Osteoblast (primary cell): ENCODE data around the gene TJP2. TPM values are rescaled to one million over a fixed set of nuclear protein-coding genes. Genes with fewer than 3 reads are reported as not detected.
A peak's percentile ranks its signal among the peaks of the same experiment; 100 is the strongest.

Experiments
- DNase-seq: peaks from one replicate; pipeline ENCODE4 v3.0.0; 2011; ENCODE audit warnings: low spot score, mixed read lengths; ENCODE audit not compliant: insufficient read length; ENCODE audit errors: missing footprints
- H2AFZ ChIP-seq: 2 replicates; pipeline ENCODE4 v1.6.0; 2011; ENCODE audit warnings: mild to moderate bottlenecking, low read length
- H3K27ac ChIP-seq: 2 replicates; pipeline ENCODE4 v1.5.1; 2011; ENCODE audit warnings: mild to moderate bottlenecking, low read depth, low read length, moderate library complexity
- H3K27me3 ChIP-seq: 2 replicates; pipeline ENCODE4 v1.6.0; 2012; ENCODE audit warnings: mild to moderate bottlenecking, control low read depth, inconsistent platforms, low read length, moderate library complexity; ENCODE audit not compliant: insufficient read depth
- H3K36me3 ChIP-seq: 2 replicates; pipeline ENCODE4 v1.5.1; 2011; ENCODE audit warnings: mild to moderate bottlenecking, low read length, control low read depth, moderate library complexity; ENCODE audit not compliant: insufficient read depth
- H3K4me1 ChIP-seq: 2 replicates; pipeline ENCODE4 v1.5.1; 2011; ENCODE audit warnings: mild to moderate bottlenecking, low read length, control low read depth, moderate library complexity; ENCODE audit not compliant: insufficient read depth
- H3K4me2 ChIP-seq: 2 replicates; pipeline ENCODE4 v1.6.0; 2011; ENCODE audit warnings: mild to moderate bottlenecking, low read length; ENCODE audit not compliant: insufficient read depth
- H3K4me3 ChIP-seq: fragments of 200-600 bp; sonication (generic); 3 replicates; pipeline ENCODE4 v1.5.1; 2012; ENCODE audit warnings: mild to moderate bottlenecking, low read length, inconsistent platforms; ENCODE audit not compliant: insufficient read depth
- H3K79me2 ChIP-seq: 2 replicates; pipeline ENCODE4 v1.6.0; 2012; ENCODE audit warnings: mild to moderate bottlenecking, low read length, control low read depth, inconsistent platforms; ENCODE audit not compliant: insufficient read depth
- H3K9me3 ChIP-seq: 2 replicates; pipeline ENCODE4 v1.5.1; 2011; ENCODE audit warnings: low read depth, low read length, control low read depth
- H4K20me1 ChIP-seq: 2 replicates; pipeline ENCODE4 v1.6.0; 2012; ENCODE audit warnings: mild to moderate bottlenecking, low read length, control low read depth; ENCODE audit not compliant: insufficient read depth
- total RNA-seq: library from RNA; depleted of rRNA; stranded (reverse); fragments of >200 nt; gene quantifications from 2 replicates; pipeline ENCODE4 v1.2.3, GENCODE V29; 2012
- TF ChIP-seq, protein P1 (sequence below): IDR thresholded peaks from 2 replicates; pipeline ENCODE4 v1.5.1; 2011; ENCODE audit warnings: mild to moderate bottlenecking, low read depth, low read length, moderate library complexity; ENCODE audit errors: extremely low read depth

The TJP2 gene
- total RNA-seq, 1 donor = 28.6 TPM

DNA sequence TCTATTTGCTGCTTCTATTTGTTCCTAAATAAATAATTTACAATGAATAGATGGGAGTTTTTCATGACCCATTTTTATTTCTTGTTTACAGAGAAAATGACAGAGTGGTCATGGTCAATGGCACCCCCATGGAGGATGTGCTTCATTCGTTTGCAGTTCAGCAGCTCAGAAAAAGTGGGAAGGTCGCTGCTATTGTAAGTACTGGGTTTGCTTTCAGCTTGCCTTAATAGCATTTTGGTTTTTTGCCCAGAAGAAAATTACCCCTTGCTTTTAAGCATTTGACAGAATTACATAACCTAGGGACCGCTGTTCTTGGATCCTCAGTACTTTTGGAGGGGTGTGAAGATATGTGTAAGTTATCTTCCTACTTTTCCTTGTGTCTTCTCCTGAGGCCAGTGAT lies 44.1 kb downstream of the TJP2 start:
- H3K4me2 ChIP-seq = no peak overlapping the region
- no peaks in the 10 kb centered on the region for H3K27me3 ChIP-seq
- no peaks in the 10 kb centered on the region for H3K9me3 ChIP-seq
- no peak overlapping the region for H3K27ac ChIP-seq
- no peaks in the 10 kb centered on the region for H4K20me1 ChIP-seq
- no peaks in the 10 kb centered on the region for H3K4me1 ChIP-seq
- TF ChIP-seq, protein P1, sequence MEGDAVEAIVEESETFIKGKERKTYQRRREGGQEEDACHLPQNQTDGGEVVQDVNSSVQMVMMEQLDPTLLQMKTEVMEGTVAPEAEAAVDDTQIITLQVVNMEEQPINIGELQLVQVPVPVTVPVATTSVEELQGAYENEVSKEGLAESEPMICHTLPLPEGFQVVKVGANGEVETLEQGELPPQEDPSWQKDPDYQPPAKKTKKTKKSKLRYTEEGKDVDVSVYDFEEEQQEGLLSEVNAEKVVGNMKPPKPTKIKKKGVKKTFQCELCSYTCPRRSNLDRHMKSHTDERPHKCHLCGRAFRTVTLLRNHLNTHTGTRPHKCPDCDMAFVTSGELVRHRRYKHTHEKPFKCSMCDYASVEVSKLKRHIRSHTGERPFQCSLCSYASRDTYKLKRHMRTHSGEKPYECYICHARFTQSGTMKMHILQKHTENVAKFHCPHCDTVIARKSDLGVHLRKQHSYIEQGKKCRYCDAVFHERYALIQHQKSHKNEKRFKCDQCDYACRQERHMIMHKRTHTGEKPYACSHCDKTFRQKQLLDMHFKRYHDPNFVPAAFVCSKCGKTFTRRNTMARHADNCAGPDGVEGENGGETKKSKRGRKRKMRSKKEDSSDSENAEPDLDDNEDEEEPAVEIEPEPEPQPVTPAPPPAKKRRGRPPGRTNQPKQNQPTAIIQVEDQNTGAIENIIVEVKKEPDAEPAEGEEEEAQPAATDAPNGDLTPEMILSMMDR = no peak
- no peaks in the 10 kb centered on the region for H3K79me2 ChIP-seq
- H3K36me3 ChIP-seq = peaks cover 14% of the 10 kb centered on the region
- no peak overlapping the region for H2AFZ ChIP-seq
- no peak for DNase-seq
- no peak overlapping the region for H3K4me3 ChIP-seq

DNA sequence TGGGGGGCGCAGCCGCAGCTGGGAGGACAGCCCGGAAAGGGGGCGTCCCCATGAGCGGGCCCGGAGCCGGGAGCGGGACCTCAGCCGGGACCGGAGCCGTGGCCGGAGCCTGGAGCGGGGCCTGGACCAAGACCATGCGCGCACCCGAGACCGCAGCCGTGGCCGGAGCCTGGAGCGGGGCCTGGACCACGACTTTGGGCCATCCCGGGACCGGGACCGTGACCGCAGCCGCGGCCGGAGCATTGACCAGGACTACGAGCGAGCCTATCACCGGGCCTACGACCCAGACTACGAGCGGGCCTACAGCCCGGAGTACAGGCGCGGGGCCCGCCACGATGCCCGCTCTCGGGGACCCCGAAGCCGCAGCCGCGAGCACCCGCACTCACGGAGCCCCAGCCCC lies 47.0 kb downstream of the TJP2 start:
- no peaks in the 10 kb centered on the region for H3K4me1 ChIP-seq
- no peak for DNase-seq
- no peak overlapping the region for H2AFZ ChIP-seq
- H3K9me3 ChIP-seq = no peaks in the 10 kb centered on the region
- TF ChIP-seq, protein P1 = no peak
- no peaks in the 10 kb centered on the region for H3K79me2 ChIP-seq
- H3K4me2 ChIP-seq = no peak overlapping the region
- no peaks in the 10 kb centered on the region for H3K27me3 ChIP-seq
- no peaks in the 10 kb centered on the region for H4K20me1 ChIP-seq
- H3K36me3 ChIP-seq = peaks cover 20% of the 10 kb centered on the region
- H3K4me3 ChIP-seq = no peak overlapping the region
- H3K27ac ChIP-seq = no peak overlapping the region

DNA sequence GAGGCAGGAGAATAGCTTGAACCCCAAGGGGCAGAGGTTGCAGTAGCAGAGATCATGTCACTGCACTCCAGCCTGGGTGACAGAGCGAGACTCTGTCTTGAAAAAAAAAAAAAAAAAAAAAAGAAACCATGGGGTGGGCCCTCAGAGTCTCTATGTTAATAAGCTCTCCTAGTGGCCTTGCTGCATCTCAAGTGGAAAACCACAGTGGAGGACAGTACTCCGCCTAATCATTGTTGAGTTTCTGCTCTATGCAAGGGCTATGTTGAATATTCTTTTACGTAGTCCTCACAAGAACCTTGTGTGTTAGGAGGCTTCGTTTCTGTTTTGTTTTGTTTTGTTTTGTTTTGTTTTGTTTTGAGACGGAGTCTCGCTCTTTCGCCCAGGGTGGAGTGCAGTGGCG lies 48.9 kb downstream of the TJP2 start:
- no peaks in the 10 kb centered on the region for H3K79me2 ChIP-seq
- no peaks in the 10 kb centered on the region for H4K20me1 ChIP-seq
- no peak overlapping the region for H2AFZ ChIP-seq
- peaks cover 16% of the 10 kb centered on the region for H3K36me3 ChIP-seq
- DNase-seq = peak; percentile 45
- H3K4me3 ChIP-seq = no peak overlapping the region
- H3K4me2 ChIP-seq = no peak overlapping the region
- H3K27ac ChIP-seq = no peak overlapping the region
- TF ChIP-seq, protein P1 = no peak
- no peaks in the 10 kb centered on the region for H3K4me1 ChIP-seq
- H3K9me3 ChIP-seq = no peaks in the 10 kb centered on the region
- H3K27me3 ChIP-seq = no peaks in the 10 kb centered on the region

- no peaks in the 10 kb centered on the region for H3K79me2 ChIP-seq
- H3K9me3 ChIP-seq = no peaks in the 10 kb centered on the region
- no peaks in the 10 kb centered on the region for H3K27me3 ChIP-seq
- TF ChIP-seq, protein P1 = peak; percentile 82
- DNase-seq = peak; percentile 95
- H4K20me1 ChIP-seq = no peaks in the 10 kb centered on the region
- H3K27ac ChIP-seq = no peak overlapping the region
- peaks cover 16% of the 10 kb centered on the region for H3K36me3 ChIP-seq
- H3K4me2 ChIP-seq = no peak overlapping the region
- no peaks in the 10 kb centered on the region for H3K4me1 ChIP-seq
- H2AFZ ChIP-seq = no peak overlapping the region
- no peak overlapping the region for H3K4me3 ChIP-seq
Observed at GRCh38 chr9:69223605-69224004, 49.5 kb downstream of the TJP2 start.
